IPS-18c (cell line): ENCODE results near the gene NR2F1-AS1.
"Not testable (repeated sequence)": the region's sequence is repeated elsewhere in the genome, so short reads cannot be mapped to it uniquely, and the experiment has no call there.

Experiments used
- H3K4me3 ChIP-seq: 2 replicates; pipeline ENCODE4 v1.7.0; 2013; ENCODE audit warnings: low read depth, mild to moderate bottlenecking, low read length, moderate library complexity; ENCODE audit not compliant: insufficient read depth
- H3K9me3 ChIP-seq: one replicate; pipeline ENCODE4 v1.6.1; 2013; ENCODE audit warnings: mild to moderate bottlenecking, low read length, moderate library complexity; ENCODE audit not compliant: control insufficient read depth, insufficient read depth

NR2F1-AS1 gene

GRCh38 chr5:93511445-93511844 lies 69.6 kb downstream of the NR2F1-AS1 start:
- Histone ChIP-seq H3K4me3 (no peak overlapping the region), H3K9me3 (no peaks in the 10 kb centered on the region)

- no peaks in the 10 kb centered on the region for H3K9me3 ChIP-seq
- H3K4me3 ChIP-seq = no peak overlapping the region
Observed at GRCh38 chr5:93510626-93511380, 70.2 kb downstream of the NR2F1-AS1 start.

GRCh38 chr5:93505553-93505952 lies 75.5 kb downstream of the NR2F1-AS1 start:
- not testable (repeated sequence) for H3K4me3 ChIP-seq, H3K9me3 ChIP-seq

- Histone ChIP-seq H3K4me3 (no peak overlapping the region), H3K9me3 (no peaks in the 10 kb centered on the region)
Observed at GRCh38 chr5:93503598-93504067, 77.4 kb downstream of the NR2F1-AS1 start.

- Histone ChIP-seq H3K9me3 (no peaks in the 10 kb centered on the region), H3K4me3 (no peak overlapping the region)
Observed at GRCh38 chr5:93497096-93497495, 83.9 kb downstream of the NR2F1-AS1 start.

- H3K9me3 ChIP-seq = no peaks in the 10 kb centered on the region
- H3K4me3 ChIP-seq = no peak overlapping the region
Observed at GRCh38 chr5:93479982-93480509, 101.0 kb downstream of the NR2F1-AS1 start.

GRCh38 chr5:93477816-93478215 lies 103.2 kb downstream of the NR2F1-AS1 start:
- Histone ChIP-seq H3K4me3 (no peak overlapping the region), H3K9me3 (no peaks in the 10 kb centered on the region)

GRCh38 chr5:93476251-93476742 lies 104.7 kb downstream of the NR2F1-AS1 start:
- Histone ChIP-seq H3K9me3 (no peaks in the 10 kb centered on the region), H3K4me3 (no peak overlapping the region)

GRCh38 chr5:93462916-93463315 lies 118.1 kb downstream of the NR2F1-AS1 start:
- H3K4me3 ChIP-seq = no peak overlapping the region
- H3K9me3 ChIP-seq = peaks cover 10% of the 10 kb centered on the region

GRCh38 chr5:93461756-93462155 lies 119.3 kb downstream of the NR2F1-AS1 start:
- Histone ChIP-seq H3K9me3 (peaks cover 10% of the 10 kb centered on the region), H3K4me3 (no peak overlapping the region)

- Histone ChIP-seq H3K9me3 (peaks cover 10% of the 10 kb centered on the region), H3K4me3 (no peak overlapping the region)
Observed at GRCh38 chr5:93460286-93460685, 120.7 kb downstream of the NR2F1-AS1 start.

GRCh38 chr5:93456796-93457195 lies 124.2 kb downstream of the NR2F1-AS1 start:
- H3K9me3 ChIP-seq, H3K4me3 ChIP-seq: not testable (repeated sequence)

GRCh38 chr5:93454896-93455295 lies 126.1 kb downstream of the NR2F1-AS1 start:
- Histone ChIP-seq H3K9me3 (no peaks in the 10 kb centered on the region), H3K4me3 (no peak overlapping the region)

GRCh38 chr5:93452255-93452654 lies 128.8 kb downstream of the NR2F1-AS1 start:
- H3K4me3 ChIP-seq = no peak overlapping the region
- H3K9me3 ChIP-seq = no peaks in the 10 kb centered on the region

GRCh38 chr5:93438124-93438523 lies 142.9 kb downstream of the NR2F1-AS1 start:
- H3K9me3 ChIP-seq = no peaks in the 10 kb centered on the region
- no peak overlapping the region for H3K4me3 ChIP-seq

GRCh38 chr5:93436083-93436482 lies 144.9 kb downstream of the NR2F1-AS1 start:
- Histone ChIP-seq H3K4me3 (no peak overlapping the region), H3K9me3 (no peaks in the 10 kb centered on the region)

- Histone ChIP-seq H3K9me3 (no peaks in the 10 kb centered on the region), H3K4me3 (no peak overlapping the region)
Observed at GRCh38 chr5:93433422-93433821, 147.6 kb downstream of the NR2F1-AS1 start.

GRCh38 chr5:93431250-93431649 lies 149.8 kb downstream of the NR2F1-AS1 start:
- Histone ChIP-seq H3K4me3 (no peak overlapping the region), H3K9me3 (no peaks in the 10 kb centered on the region)
